ENCODE measurements around the gene ATP13A5. TPM values are rescaled to one million over a fixed set of nuclear protein-coding genes. Genes with fewer than 3 reads are reported as not detected.

Gene ATP13A5
- total RNA-seq, 2 experiments from 2014 or later, result not detected

DNA sequence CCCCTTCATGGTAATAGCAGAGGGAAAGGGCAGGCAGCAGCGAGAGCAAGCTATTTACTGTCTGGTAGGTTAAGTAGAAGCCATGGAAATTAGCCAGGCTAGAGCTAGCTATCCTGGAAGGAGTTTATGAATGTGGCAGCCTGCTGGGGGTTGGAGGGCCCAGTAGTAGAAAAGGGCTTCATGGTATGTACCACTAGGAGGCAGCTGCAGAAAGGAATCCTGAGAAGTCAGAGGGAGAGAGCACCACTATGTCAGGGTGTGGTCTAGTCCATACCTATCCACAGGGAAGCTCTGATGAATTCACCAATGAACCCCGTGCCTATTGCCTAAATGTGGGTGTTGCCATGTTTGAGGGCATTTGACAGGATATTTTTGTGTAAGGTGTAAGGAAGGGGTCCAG lies 82.6 kb downstream of the ATP13A5 start:
- Mint-ChIP-seq H3K27me3 (peaks cover 7% of the 10 kb centered on the region), H3K27ac (no peak overlapping the region), H3K36me3 (no peaks in the 10 kb centered on the region), H3K4me3 (no peak overlapping the region), H3K9me3 (peaks cover 18% of the 10 kb centered on the region), H3K4me1 (ENCODE audit: low read depth) (no peaks in the 10 kb centered on the region)
- POLR2A ChIA-PET, result no interaction called here
- intact Hi-C loops (cut with micrococcal nuclease), result no loop called here
- DNase-seq, result no peak
- CTCF ChIA-PET, result no interaction called here

DNA sequence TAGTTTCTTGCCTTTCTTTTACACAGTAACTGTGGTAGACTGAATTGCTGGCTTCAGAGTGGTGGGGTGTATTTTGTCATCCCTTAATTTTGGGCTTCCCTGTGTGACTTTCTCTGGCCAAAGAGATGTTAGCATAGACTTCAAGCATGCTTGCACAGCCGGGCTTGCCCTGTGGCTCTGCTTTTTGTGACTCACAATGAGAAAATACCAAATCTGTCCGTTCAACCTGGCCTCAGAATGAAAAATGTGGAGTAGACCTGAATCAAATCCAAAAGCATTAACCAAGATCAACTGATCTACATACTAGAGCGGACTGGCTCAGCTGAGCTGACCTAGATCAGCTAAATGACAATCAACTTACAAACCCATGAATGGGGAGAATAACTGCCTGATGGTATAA lies 86.2 kb downstream of the ATP13A5 start:
- Mint-ChIP-seq H3K9me3 (peaks cover 21% of the 10 kb centered on the region), H3K4me3 (no peak overlapping the region), H3K27me3 (peaks cover 2% of the 10 kb centered on the region), H3K36me3 (no peaks in the 10 kb centered on the region), H3K27ac (no peak overlapping the region), H3K4me1 (ENCODE audit: low read depth) (no peaks in the 10 kb centered on the region)
- intact Hi-C loops (cut with micrococcal nuclease), result no loop called here
- DNase-seq, result no peak
- ChIA-PET POLR2A (no interaction called here), CTCF (interaction anchor here (0.5 kb wide), 1 partner anchor 1102 kb away, joined by 3 read pairs; no protein-coding TSS in a partner anchor)

GRCh38 chr3:193271101-193271840 lies 107.3 kb downstream of the ATP13A5 start:
- POLR2A ChIA-PET, result no interaction called here
- no peaks in the 10 kb centered on the region for H3K36me3 Mint-ChIP-seq
- no peaks in the 10 kb centered on the region for H3K27me3 Mint-ChIP-seq
- H3K4me1 Mint-ChIP-seq (ENCODE audit: low read depth), result no peaks in the 10 kb centered on the region
- no peak overlapping the region for H3K27ac Mint-ChIP-seq
- DNase-seq, result no peak
- no peak overlapping the region for H3K4me3 Mint-ChIP-seq
- CTCF ChIA-PET, result no interaction called here
- no peaks in the 10 kb centered on the region for H3K9me3 Mint-ChIP-seq
- intact Hi-C loops (cut with micrococcal nuclease), result no loop called here

- no peaks in the 10 kb centered on the region for H3K27me3 Mint-ChIP-seq
- no peak overlapping the region for H3K4me3 Mint-ChIP-seq
- DNase-seq, result no peak
- no peaks in the 10 kb centered on the region for H3K36me3 Mint-ChIP-seq
- POLR2A ChIA-PET, result no interaction called here
- intact Hi-C loops (cut with micrococcal nuclease), result no loop called here
- H3K27ac Mint-ChIP-seq, result no peak overlapping the region
- H3K9me3 Mint-ChIP-seq, result no peaks in the 10 kb centered on the region
- CTCF ChIA-PET, result no interaction called here
- no peaks in the 10 kb centered on the region for H3K4me1 Mint-ChIP-seq (ENCODE audit: low read depth)
These were observed 108.1 kb downstream of the ATP13A5 start for GRCh38 chr3:193270451-193270850.

DNA sequence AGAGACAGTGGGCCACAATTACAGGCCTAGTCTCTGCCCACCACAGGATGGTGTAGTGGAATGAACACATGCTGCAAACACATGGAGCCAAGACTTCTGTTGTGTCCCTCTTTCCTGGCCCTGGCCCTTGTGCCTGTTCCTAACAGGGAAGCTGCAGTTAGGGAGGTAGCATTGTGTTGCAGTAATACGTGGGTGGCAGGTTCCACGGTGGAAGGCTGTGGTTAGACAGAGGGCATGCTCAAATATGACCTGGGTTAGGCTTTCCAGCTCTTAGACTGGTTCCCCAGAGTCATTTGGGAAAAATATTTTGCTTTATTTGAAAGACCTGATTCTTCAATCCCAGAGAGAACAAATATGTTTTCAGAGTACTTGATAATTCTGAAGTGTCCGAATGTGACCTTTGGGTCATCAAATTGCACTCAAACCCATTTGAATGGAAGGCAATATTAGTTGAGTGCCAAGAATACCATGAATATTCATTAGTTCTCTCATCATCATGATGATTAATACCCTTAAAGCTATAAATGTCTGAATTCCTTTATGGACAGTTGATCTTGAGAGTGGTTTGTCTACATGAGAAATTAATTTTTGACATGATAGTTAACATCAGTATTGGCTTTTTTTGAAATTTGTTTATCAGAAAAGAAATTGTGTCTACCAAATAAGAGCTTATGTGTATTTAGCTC lies 109.1 kb downstream of the ATP13A5 start:
- Mint-ChIP-seq H3K36me3 (no peaks in the 10 kb centered on the region), H3K27ac (no peak overlapping the region), H3K27me3 (no peaks in the 10 kb centered on the region), H3K9me3 (no peaks in the 10 kb centered on the region), H3K4me1 (ENCODE audit: low read depth) (no peaks in the 10 kb centered on the region), H3K4me3 (no peak overlapping the region)
- DNase-seq, result no peak
- ChIA-PET CTCF (no interaction called here), POLR2A (no interaction called here)
- intact Hi-C loops (cut with micrococcal nuclease), result no loop called here

- ChIA-PET POLR2A (no interaction called here), CTCF (no interaction called here)
- Mint-ChIP-seq H3K36me3 (no peaks in the 10 kb centered on the region), H3K27ac (no peak overlapping the region), H3K4me1 (ENCODE audit: low read depth) (no peaks in the 10 kb centered on the region), H3K9me3 (no peaks in the 10 kb centered on the region), H3K27me3 (no peaks in the 10 kb centered on the region), H3K4me3 (no peak overlapping the region)
- intact Hi-C loops (cut with micrococcal nuclease), result no loop called here
- no peak for DNase-seq
These were observed 115.8 kb downstream of the ATP13A5 start for GRCh38 chr3:193262707-193263106.

DNA sequence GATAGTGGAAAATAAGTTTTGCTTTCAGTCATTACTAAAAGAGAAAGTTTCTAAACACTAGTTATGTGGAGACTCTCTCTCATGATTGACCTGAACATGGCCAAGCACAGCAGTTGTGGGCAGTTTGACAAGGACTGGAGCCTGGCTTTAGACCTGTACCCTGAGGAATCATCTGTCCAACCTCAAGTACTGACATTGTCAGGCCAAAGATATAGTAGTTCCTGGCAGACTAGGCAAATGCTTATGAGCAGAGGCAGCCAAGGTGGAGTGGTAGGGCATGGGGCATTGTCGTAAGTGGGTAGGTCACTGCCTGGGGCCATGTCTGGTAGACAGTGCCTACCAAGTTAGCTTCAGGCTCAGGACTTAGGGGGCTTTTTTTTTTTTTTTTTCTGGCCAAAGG lies 116.6 kb downstream of the ATP13A5 start:
- no peaks in the 10 kb centered on the region for H3K4me1 Mint-ChIP-seq (ENCODE audit: low read depth)
- no peaks in the 10 kb centered on the region for H3K27me3 Mint-ChIP-seq
- no peak for DNase-seq
- no peak overlapping the region for H3K27ac Mint-ChIP-seq
- no peaks in the 10 kb centered on the region for H3K9me3 Mint-ChIP-seq
- H3K4me3 Mint-ChIP-seq, result no peak overlapping the region
- intact Hi-C loops (cut with micrococcal nuclease), result no loop called here
- H3K36me3 Mint-ChIP-seq, result no peaks in the 10 kb centered on the region
- ChIA-PET POLR2A (no interaction called here), CTCF (no interaction called here)

GRCh38 chr3:193253986-193254660 lies 124.4 kb downstream of the ATP13A5 start:
- Mint-ChIP-seq H3K4me1 (ENCODE audit: low read depth) (no peaks in the 10 kb centered on the region), H3K36me3 (no peaks in the 10 kb centered on the region), H3K27ac (no peak overlapping the region), H3K27me3 (peaks cover 9% of the 10 kb centered on the region), H3K9me3 (peaks cover 17% of the 10 kb centered on the region), H3K4me3 (no peak overlapping the region)
- no peak for DNase-seq
- ChIA-PET CTCF (no interaction called here), POLR2A (no interaction called here)
- intact Hi-C loops (cut with micrococcal nuclease), result no loop called here

- Mint-ChIP-seq H3K27me3 (peaks cover 5% of the 10 kb centered on the region), H3K9me3 (peaks cover 34% of the 10 kb centered on the region), H3K36me3 (no peaks in the 10 kb centered on the region), H3K27ac (no peak overlapping the region), H3K4me1 (ENCODE audit: low read depth) (no peaks in the 10 kb centered on the region), H3K4me3 (no peak overlapping the region)
- CTCF ChIA-PET, result no interaction called here
- POLR2A ChIA-PET, result no interaction called here
- intact Hi-C loops (cut with micrococcal nuclease), result no loop called here
- DNase-seq, result no peak
These were observed 128.1 kb downstream of the ATP13A5 start for GRCh38 chr3:193250492-193250891.

- no peak overlapping the region for H3K4me3 Mint-ChIP-seq
- DNase-seq, result no peak
- POLR2A ChIA-PET, result no interaction called here
- H3K4me1 Mint-ChIP-seq (ENCODE audit: low read depth), result no peaks in the 10 kb centered on the region
- H3K9me3 Mint-ChIP-seq, result peaks cover 34% of the 10 kb centered on the region
- peaks cover 1% of the 10 kb centered on the region for H3K27me3 Mint-ChIP-seq
- no peaks in the 10 kb centered on the region for H3K36me3 Mint-ChIP-seq
- CTCF ChIA-PET, result no interaction called here
- intact Hi-C loops (cut with micrococcal nuclease), result no loop called here
- H3K27ac Mint-ChIP-seq, result no peak overlapping the region
These were observed 129.6 kb downstream of the ATP13A5 start for GRCh38 chr3:193248848-193249468.

DNA sequence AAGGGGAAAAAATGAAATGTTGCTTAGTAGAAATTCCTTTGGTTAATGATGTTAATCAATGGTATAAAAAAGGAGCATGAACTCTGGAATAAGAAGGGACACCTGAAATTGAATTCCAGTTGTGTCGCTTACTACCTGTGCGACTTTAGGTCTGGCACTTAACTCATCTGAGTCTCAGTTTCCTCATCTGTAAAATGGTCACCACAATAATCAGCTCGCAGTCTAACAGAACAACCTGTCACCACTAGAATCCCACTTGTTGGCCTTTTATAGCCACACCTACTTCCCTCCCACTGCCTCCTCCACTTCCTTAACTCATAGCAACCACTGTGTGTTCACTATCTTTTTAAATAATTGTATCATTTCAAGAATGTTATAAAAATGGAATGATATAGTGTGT lies 135.0 kb downstream of the ATP13A5 start:
- Mint-ChIP-seq H3K9me3 (peaks cover 12% of the 10 kb centered on the region), H3K4me1 (ENCODE audit: low read depth) (no peaks in the 10 kb centered on the region), H3K4me3 (no peak overlapping the region), H3K27ac (no peak overlapping the region), H3K27me3 (peaks cover 20% of the 10 kb centered on the region), H3K36me3 (no peaks in the 10 kb centered on the region)
- ChIA-PET CTCF (no interaction called here), POLR2A (no interaction called here)
- DNase-seq, result no peak
- intact Hi-C loops (cut with micrococcal nuclease), result no loop called here

- Mint-ChIP-seq H3K27me3 (peaks cover 22% of the 10 kb centered on the region), H3K4me1 (ENCODE audit: low read depth) (no peaks in the 10 kb centered on the region)
- intact Hi-C loops (cut with micrococcal nuclease), result no loop called here
These were observed 136.8 kb downstream of the ATP13A5 start for GRCh38 chr3:193241716-193242115.

More at GRCh38 chr3:193241716-193242115, 136.8 kb downstream of the ATP13A5 start:
- Mint-ChIP-seq H3K9me3 (no peaks in the 10 kb centered on the region), H3K36me3 (no peaks in the 10 kb centered on the region), H3K27ac (no peak overlapping the region), H3K4me3 (no peak overlapping the region)
- CTCF ChIA-PET, result no interaction called here
- POLR2A ChIA-PET, result no interaction called here
- DNase-seq, result no peak
